ENCODE results near the gene PCIF1.
"Not testable (repeated sequence)": the region's sequence is repeated elsewhere in the genome, so short reads cannot be mapped to it uniquely, and the experiment has no call there.

PCIF1 gene

DNA sequence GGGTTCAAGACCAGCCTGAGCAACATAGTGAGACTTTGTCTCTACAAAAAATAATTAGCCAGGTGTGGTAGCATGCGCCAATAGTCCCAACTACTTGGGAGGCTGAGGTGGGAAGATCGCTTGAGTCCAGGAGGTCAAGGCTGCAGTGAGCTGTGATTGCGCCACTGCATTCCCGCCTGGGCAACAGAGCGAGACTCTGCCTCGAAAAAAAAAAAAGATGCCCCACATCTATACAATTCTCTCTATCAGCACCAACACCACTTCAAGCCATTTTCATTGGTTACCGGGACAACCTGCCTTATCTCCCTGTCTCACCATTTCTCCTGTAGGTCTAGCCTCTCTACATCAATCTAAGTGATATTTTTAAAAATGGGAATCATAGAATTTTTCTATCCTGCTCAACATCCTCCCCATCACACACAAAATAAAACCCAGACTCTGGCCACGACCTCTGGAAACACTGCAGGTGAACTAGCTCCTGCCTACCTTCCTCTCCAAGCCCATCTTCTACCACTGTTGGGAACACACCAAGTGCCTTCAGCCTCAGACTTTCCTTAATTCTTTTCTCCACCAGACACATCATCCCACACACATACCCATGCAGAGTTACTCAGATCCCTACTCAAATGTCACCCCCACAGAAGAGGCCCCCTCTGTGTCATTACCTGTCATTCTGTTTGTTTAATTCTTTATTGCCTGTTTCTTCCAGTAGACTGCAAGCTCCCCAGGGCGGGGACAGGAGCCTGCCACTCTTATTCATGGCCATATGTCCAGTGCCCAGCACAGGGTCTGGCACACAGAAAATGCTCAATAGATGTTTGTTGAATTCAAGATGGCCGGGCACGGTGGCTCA, 12.9 kb upstream of the PCIF1 start:
- FAIRE-seq: no peak
- no peak for DNase-seq (ENCODE audit: insufficient read length, low spot score)

DNA sequence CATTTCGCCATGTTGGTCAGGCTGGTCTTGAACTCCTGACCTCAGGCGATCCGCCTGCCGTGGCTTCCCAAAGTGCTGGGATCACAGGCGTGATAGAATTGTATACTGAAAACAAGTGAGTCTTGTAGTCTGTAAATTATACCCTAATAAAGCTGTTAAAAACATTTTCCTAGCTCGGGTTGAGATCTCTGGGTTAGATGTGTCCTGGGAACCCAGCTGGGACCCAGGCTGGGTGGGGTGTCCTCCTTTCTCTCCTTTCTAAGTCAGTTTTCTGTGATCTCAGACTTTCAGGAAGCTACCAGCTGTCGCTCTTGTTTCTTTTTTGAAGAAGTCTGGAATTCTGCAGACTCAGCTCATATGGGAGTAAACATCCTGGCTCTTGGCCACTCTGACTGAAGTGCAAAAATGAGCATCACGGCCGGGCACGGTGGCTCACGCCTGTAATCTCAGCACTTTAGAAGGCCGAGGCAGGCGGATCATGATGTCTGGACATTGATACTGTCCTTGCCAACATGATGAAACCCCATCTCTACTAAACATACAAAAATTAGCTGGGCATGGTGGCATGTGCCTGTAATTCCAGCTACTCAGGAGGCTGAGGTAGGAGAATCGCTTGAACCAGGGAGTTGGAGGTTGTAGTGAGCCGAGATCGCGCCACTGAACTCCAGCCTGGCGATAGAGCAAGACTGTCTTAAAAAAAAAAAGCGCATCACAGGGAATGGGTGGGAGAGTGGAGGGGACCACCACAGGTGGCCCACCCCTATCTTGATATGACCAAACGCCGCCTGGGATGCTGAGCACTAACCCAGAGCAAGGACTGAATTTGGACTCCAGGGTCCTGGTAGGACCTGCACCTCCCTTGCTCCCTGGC, 9.9 kb upstream of the PCIF1 start:
- FAIRE-seq (no peak), DNase-seq (ENCODE audit: insufficient read length, low spot score) (no peak)

DNA sequence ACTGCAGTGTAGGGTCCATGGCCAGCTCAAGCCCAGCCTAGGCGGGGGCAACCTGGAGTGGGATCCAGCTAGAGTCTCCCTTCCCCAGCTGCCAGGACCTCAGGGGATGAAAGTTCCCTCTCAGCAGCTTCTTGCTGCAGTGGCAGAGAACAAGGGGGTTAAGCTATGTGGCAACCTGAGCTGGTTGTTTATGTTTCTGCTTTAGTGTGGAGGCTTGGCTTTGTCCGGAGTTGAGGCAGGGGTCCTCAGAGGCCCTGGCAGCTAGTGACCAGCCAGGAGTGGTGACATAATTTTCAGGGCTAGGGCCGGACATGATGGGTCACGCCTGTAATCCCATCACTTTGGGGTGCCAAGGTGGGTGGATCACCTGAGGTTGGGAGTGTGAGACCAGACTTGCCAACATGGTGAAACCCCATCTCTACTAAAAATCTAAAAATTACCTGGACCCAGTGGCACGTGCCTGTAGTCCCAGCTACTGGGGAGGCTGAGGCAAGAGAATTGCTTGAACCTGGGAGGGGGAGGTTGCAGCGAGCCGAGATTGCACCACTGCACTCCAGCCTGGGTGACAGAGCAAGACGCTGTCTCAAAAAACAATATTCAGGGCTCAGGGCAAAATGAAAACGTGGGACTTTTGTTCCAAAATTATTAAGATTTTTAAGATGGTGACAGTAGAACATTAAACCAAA, 8.5 kb upstream of the PCIF1 start:
- FAIRE-seq (no peak), DNase-seq (ENCODE audit: insufficient read length, low spot score) (no peak)

DNA sequence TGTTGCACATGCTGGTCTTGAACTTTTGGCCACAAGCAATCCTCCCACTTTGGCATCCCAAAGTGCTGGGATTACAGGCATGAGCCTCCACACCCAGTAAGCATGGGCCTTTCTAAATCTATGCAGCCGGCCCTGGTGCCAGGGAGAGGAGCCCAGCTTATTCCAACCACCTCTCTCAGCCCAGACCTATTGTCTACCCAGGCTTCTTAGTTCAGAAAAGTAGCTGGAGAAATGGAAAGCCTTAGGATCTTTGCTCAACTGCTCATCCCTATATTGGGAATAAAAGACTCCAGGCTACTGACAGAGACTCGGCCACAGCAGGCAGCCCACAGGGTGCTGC, 7.8 kb upstream of the PCIF1 start:
- FAIRE-seq (no peak), DNase-seq (ENCODE audit: insufficient read length, low spot score) (no peak)

DNA sequence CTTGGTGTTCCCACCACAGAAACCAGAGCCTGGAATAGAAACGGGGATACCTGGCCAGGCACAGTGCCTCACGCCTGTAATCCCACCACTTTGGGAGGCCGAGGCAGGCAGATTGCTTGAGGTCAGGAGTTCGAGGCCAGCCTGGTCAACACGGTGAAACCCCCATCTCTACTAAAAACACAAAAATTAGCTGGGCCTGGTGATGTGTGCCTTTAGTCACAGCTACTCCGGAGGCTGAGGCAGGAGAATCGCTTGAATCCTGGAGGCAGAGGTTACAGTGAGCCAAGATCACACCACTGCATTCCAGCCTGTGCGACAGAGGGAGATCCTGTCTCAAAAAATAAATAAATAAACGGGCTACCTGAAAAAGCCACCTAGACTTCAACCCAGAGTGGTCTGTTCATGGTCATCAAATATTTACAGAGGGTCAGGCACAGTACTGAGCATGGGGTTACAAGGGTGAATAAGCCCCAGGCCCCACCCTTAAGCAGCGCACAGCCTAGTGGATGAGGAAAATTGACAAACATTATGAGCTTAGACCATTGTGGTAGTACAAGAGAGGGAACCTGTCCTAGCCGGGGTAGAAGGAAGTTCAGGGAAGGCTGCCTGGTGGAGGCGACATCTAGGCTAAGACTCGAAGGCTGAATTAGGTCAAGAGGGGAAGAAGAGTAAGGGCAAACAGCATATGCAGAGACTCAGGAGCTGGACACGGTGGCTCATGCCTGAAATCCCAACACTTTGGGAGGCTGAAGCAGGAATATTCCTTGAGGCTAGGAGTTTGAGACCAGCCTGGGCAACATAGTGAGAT, 7.2 kb upstream of the PCIF1 start:
- no peak for DNase-seq (ENCODE audit: insufficient read length, low spot score)
- FAIRE-seq: no peak

DNA sequence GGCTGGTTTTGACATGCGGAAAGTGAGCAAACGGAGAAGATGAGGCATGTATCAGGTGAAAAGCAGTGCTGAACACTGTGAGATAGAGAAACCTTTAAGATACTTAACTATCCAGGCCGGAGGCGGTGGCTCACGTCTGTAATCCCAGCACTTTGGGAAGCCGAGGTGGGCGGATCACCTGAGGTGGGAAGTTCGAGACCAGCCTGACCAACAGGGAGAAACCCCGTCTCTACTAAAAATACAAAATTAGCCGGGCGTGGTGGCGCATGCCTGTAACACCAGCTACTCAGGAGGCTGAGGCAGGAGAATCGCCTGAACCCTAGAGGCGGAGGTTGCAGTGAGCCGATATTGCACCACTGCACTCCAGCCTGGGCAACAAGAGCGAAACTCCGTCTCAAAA, 2.8 kb upstream of the PCIF1 start:
- not testable (repeated sequence) for FAIRE-seq; DNase-seq (ENCODE audit: insufficient read length, low spot score)

DNA sequence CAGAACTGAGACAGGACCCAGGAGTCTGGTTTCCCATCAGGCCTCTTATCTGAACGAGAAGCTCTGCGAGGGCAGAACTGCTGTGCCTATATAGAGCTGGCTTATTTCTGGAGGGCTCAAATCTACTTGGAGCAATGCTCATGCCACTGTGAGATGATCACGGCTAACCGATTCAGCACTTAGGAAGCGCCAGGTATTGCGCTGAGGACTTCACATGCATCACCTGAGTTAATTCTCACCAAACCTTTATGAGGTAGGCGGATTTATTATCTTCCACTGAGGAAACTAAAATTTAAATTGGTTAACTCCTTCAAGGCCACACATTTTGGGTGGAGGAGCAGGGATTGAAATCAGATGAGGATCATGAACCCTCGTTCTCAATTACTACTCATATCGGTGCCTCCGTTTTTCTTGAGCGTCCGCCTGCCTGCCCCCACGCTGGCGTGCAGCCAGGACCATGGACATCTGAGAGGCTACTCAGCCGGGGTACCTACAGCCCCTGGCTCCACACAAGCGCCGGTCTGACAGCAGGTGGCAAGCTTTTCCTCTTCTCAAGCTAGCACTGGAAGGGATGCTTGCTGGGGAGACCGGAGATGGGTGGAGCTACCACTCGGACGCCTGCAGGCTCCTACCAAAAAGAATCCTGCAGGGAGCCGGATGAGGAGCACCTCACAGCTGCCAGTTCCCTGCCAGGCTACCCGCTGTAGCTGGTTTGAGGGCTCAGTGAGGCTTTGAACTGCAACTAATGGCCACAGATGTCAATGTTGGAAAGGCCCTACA, 1.0 kb upstream of the PCIF1 start:
- DNase-seq (ENCODE audit: insufficient read length, low spot score) (peak; percentile 71), FAIRE-seq (peak; percentile 74)

DNA sequence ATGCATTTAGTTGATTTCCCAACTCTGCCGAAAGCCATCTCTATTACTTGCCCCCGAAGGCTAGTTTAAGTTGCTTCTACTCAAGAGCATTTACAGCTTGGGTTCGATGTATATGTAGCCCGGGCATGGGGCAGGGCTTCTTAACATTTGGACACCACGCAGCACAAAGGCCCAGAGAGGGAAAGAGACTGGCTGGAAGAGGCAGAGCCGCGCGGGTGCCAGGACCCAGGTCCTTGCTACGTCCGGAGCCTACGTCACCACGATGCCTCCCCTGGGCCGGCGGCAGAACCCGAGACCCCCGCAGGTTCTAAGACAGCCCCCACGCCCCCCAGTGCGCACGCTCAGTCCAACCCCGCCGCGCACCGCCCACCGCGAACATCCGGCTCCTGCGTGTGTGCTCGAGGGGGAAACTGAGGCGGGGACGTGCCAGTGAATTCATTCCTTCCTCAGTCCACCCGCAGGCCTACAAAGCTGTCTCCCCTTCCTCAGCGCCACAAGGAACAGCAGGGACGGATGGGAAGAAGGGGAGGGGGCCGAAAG, 367 bp upstream of the PCIF1 start:
- no peak for FAIRE-seq

DNA sequence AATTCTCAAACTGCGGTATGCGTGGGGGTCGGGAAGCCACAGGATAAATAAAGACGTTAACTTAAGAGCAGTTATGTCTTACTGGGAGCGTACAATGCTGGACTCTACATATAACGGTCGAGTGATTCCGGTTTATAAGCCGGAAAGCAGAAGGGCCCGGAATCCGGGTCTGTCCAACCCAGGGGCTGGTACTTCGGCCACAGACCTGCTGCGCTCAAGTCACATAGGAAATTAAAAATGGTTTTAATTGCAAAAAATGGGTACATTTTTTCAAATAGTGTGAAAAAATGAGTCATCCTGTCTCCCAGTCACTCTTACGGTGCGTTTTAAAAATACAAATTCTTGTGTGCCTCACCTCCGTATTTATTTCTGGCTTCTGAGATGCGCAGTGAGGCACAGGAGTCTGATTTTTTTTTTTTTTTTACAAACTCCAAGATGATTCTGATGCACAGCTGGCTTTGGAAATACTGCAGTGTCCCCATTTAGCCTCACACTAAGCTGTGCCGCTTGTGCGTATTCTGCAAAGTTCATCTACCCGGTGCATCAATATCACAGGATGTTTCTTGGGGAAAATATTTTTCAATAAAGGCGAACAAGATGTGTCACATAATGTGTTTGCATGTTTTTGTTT, 1.0 kb downstream of the PCIF1 start:
- no peak for FAIRE-seq

More for the DNA sequence above, 367 bp upstream of the PCIF1 start:
- no peak for DNase-seq (ENCODE audit: insufficient read length, low spot score)

DNA sequence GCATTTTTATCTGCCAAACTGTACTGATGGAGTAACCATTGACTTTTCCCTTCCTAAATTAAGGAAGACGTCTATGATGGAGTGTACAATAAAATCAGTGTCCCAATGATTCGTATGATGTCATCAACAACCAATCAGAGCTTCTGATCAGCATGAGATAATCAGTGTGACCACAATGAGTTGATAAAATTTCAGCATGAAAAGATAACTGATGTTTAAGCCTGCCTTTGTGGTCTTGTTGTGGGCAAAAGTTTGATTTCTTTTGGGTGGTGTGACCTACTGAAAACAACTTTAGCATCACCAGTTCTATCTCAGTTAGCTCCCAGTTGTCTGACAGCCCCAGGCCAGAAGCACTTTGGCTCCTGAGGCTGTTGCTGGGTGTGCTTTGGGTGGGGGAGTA, 3.3 kb downstream of the PCIF1 start:
- FAIRE-seq: no peak

More for the DNA sequence above, 1.0 kb downstream of the PCIF1 start:
- no peak for DNase-seq (ENCODE audit: insufficient read length, low spot score)

DNA sequence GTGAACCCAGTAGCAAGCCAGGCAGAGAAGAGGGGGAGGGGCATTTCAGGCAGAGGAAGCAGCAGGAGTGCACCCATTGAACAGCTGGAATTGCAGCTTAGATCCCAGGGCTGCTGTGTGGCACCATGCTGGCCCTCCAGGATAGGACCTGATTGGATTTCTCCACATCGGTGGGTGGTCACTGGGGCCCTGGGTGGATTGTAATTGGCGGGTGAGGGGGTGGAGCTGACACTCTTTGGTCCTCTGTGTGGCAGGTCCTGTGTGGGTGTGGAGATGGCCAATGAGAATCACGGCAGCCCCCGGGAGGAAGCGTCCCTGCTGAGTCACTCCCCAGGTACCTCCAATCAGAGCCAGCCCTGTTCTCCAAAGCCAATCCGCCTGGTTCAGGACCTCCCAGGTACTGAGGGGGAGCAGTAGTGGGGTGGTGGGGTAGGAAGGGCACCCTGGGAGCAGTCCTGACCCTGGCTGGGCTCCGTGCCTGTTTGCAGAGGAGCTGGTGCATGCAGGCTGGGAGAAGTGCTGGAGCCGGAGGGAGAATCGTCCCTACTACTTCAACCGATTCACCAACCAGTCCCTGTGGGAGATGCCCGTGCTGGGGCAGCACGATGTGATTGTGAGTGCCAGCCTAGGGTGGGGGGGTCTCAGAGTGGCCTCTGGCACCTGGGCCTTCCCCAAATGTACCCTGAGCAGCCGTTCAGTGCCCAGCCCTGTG, 4.4 kb downstream of the PCIF1 start:
- no peak for DNase-seq (ENCODE audit: insufficient read length, low spot score)
- FAIRE-seq: no peak

More for the DNA sequence above, 3.3 kb downstream of the PCIF1 start:
- DNase-seq (ENCODE audit: insufficient read length, low spot score): no peak

DNA sequence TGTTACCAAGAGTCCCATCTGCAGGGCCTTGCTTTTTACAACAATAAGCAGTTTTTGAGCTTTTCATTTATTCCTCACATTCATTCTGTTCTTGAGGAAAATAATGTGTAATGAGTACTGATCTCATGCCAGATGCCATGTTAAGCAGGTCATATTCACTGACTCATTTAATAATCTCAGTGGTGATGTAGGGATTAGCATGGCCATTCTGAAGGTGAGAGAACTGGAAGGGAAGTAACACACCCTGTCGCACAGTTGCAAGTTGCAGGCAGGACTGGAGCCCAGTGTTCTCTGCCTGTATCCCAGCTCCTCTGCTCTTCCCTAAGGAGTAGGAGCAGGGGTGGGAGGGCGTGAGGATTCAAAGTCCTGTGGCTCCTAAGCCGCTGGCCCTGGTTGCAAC, 5.6 kb downstream of the PCIF1 start:
- no peak for FAIRE-seq
- no peak for DNase-seq (ENCODE audit: insufficient read length, low spot score)

DNA sequence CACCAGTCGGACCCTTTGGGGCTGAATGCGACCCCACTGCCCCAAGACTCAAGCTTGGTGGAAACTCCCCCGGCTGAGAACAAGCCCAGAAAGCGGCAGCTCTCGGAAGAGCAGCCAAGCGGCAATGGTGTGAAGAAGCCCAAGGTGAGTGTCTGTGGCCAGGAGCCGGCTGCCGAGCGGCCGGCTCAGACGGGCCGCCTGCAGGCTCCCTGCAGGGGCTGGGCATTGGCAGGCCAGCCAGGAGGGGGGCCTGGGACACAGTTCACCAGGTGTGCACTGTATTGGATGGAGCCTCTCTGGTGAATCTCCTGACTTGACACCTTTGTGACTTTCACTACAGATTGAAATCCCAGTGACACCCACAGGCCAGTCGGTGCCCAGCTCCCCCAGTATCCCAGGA, 6.0 kb downstream of the PCIF1 start:
- FAIRE-seq (no peak), DNase-seq (ENCODE audit: insufficient read length, low spot score) (no peak)

DNA sequence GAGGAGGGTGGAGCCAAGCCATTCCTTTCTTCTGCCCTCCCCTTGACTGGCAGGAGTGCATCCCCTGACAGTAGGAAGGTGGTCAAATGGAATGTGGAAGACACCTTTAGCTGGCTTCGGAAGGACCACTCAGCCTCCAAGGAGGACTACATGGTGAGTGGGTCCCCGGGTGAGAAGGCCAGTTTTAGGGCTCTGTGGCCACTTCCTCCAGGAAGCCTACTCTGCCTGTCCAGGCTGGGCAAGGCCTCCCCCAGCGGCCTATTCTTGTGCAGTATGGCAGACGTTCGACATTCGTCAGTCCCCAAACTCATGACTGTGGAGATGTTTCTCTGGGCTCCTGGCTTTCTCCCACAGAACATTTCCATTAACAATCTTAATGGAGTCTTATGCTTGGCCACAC, 9.1 kb downstream of the PCIF1 start:
- FAIRE-seq (no peak), DNase-seq (ENCODE audit: insufficient read length, low spot score) (no peak)

DNA sequence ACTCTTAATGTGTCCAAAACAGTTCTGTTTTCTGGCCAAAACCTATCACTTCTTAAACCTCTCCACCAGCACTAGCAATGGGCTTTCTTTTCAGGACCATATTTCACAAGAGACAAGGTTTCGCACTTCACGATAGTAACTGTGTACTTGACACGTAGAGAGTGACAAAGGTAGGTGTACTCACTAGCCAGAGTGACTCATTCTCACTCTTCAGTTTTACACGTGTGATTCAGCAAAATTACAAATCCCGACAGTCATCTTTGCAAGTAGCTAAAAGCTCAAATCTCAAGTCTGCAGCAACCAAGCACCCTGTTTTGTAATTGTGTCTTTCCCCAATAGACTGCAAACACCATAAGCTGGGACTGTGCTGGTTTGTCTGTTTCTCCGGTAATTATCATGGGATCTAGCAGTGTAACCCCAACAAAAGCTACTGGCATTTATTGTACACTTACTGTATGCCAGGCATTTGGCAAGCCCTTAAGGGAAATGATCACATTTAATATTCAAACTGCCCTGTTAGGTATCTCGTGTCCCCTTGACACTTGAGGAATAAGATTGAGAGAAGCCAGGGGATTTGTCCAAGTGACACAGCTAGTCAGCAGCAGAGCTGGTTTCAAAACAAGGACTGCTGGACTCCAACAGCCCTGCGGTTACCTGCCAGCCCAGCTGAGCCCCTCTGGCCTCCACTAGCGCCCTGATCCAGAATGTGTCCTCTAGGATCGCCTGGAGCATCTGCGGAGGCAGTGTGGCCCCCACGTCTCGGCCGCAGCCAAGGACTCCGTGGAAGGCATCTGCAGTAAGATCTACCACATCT, 9.9 kb downstream of the PCIF1 start:
- no peak for FAIRE-seq
- no peak for DNase-seq (ENCODE audit: insufficient read length, low spot score)

DNA sequence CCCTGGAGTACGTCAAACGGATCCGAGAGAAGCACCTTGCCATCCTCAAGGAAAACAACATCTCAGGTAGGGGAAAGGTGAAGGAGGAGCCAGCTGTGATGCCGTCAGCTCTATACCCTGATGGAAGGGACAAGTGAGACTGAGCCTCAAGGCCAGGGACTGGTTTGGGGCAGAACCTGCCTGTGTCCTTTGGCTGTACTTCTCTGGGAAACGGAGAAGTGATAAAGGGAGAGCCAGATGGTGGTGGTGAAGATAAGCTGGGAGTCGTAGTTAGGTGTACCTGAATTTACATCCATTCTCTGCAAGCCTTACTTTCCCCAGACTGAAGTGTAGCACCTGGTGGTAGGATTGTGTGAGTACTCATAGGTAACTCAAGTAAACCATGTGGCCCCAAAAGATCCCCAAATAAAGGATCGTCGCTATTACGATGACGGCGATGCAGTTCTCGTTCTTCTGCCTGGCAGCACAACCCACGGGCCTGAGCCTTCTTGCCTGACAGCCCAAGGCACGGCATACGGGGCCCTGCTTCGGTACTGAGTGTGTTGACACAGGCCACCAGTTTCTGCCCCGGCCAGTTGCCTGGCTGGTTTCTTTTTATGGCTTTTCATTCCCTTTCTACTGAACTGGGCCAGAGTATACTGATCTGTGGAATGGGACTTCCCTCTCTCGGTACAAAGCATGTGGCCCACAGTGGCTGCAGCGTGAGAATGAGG, 10.6 kb downstream of the PCIF1 start:
- FAIRE-seq: no peak
- DNase-seq (ENCODE audit: insufficient read length, low spot score): no peak

DNA sequence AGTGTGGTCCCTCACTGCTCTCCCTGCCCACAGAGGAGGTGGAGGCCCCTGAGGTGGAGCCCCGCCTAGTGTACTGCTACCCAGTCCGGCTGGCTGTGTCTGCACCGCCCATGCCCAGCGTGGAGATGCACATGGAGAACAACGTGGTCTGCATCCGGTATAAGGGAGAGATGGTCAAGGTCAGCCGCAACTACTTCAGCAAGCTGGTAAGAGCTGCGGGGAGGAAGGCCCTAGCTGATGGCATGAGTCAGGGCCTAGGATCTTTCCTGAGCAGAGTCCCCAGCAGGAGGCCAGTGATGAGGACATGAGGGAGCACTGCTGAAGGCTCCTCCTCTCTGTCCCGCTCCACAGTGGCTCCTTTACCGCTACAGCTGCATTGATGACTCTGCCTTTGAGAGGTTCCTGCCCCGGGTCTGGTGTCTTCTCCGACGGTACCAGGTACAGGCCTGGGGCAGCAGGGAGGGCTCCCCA, 11.2 kb downstream of the PCIF1 start:
- FAIRE-seq (no peak), DNase-seq (ENCODE audit: insufficient read length, low spot score) (no peak)
